SH-SY5Y (cell line): ENCODE data around the gene PPP1R14B.

Source experiments
- GATA2 ChIP-seq: IDR thresholded peaks from 2 replicates; pipeline ENCODE4 v1.6.1; 2011; ENCODE audit warnings: mild to moderate bottlenecking, low read depth, low read length
- GATA3 ChIP-seq: IDR thresholded peaks from 2 replicates; pipeline ENCODE4 v1.6.1; 2011; ENCODE audit warnings: low read depth, mild to moderate bottlenecking, low read length, moderate library complexity

DNA sequence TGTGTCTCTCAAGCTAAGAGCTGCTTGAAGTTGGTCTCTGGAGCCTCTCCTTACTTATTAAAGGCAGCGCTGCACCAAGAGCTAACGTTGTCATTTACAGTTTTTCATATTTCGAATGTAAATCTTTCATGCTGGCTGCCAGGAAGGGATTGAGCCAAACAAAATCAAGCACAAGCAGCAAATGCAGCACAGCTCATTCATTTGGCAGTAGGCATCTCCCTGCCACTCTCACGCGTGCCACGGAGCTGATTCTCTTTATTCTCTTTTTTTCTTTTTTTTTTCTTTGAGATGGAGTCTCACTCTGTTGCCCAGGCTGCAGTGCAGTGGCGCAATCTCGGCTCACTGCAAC is 13.8 kb downstream of the PPP1R14B start:
- TF ChIP-seq GATA2 (no peak), GATA3 (no peak)
